ENCODE measurements around the gene SPATA18. TPM values are rescaled to one million over a fixed set of nuclear protein-coding genes. Genes with fewer than 3 reads are reported as not detected.

The SPATA18 gene
- total RNA-seq, 1 experiment from 2014 or later, result 0.47 TPM

- TF ChIP-seq MAX (IDR thresholded peaks at IDR 0.05), result no peak
- Histone ChIP-seq H3K9me2 (ENCODE audit: insufficient read depth) (no peaks in the 10 kb centered on the region), H3K27me3 (ENCODE audit: insufficient read depth, low read length) (no peaks in the 10 kb centered on the region), H2AFZ (ENCODE audit: low read depth, low read length, poor library complexity, severe bottlenecking) (no peak overlapping the region), H3K4me2 (ENCODE audit: low read length) (no peak overlapping the region), H3K9me3 (ENCODE audit: control insufficient read depth in 1 of 2, insufficient read depth in 1 of 2, low read depth in 1 of 2, low read length in 2 of 2) (no peaks in the 10 kb centered on the region), H3K36me3 (ENCODE audit: control insufficient read depth in 1 of 2, insufficient read depth in 2 of 2, low read length in 2 of 2) (peaks cover 0 to 14% of the 10 kb centered on the region in 2 experiments; a peak in 2 of 4 replicates), H3K4me3 (replicated peaks in 1 of 2; ENCODE audit: low read depth in 1 of 2, low read length in 2 of 2) (no peak overlapping the region), H4K20me1 (ENCODE audit: insufficient read depth) (no peaks in the 10 kb centered on the region), H3K4me1 (ENCODE audit: control insufficient read depth in 1 of 2, insufficient read depth in 2 of 2, low read length in 2 of 2) (no peaks in the 10 kb centered on the region; a peak in 1 of 4 replicates), H3K79me2 (ENCODE audit: insufficient read depth, low read length) (no peaks in the 10 kb centered on the region), H3K9ac (ENCODE audit: low read length) (no peak overlapping the region), H3K27ac (ENCODE audit: low read depth, low read length) (no peak overlapping the region)
- CTCF ChIA-PET, result no interaction called here
- intact Hi-C loops (cut with micrococcal nuclease), result loop anchor here (5.0 kb wide), 1 partner anchor 132 kb away; no protein-coding TSS in a partner anchor
- no peak for DNase-seq (ENCODE audit: low read depth, low spot score)
- POLR2A ChIA-PET, result no interaction called here
- RAD21 ChIA-PET (ENCODE audit: low non-redundant PET in 1 of 2, low total read pairs in 2 of 2, uncharacterized antibody in 2 of 2, unreplicated experiment in 2 of 2), result no interaction called here
- ATAC-seq, result no peak
- BruUV-seq (replicated peaks), result no TSS peak
Measured at GRCh38 chr4:52028970-52029369, 22.1 kb upstream of the SPATA18 start.

DNA sequence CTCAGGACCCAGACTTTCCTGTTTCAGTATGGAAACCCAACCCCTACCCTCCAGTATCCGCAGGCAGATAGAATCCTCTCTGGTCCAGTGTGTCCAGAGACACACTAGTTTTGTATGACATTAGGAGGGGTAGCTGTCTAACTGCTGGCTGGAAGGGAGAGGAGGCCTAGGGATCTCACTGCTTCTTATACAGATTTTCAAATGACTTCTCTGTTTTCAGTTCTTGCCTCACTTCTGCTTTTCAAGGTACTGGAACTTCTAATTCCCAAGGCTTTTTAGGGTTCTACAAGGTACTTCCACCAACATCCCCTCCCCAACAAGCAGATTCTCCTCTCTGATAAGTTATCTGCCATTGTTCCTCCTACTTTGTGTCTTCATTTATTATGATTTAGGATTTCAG, 19.1 kb upstream of the SPATA18 start:
- CTCF ChIA-PET, result no interaction called here
- ATAC-seq, result no peak
- BruUV-seq (replicated peaks), result no TSS peak
- no peaks in the 10 kb centered on the region for H3K9me3 ChIP-seq (ENCODE audit: control insufficient read depth in 1 of 2, insufficient read depth in 1 of 2, low read depth in 1 of 2, low read length in 2 of 2)
- no peaks in the 10 kb centered on the region for H3K27me3 ChIP-seq (ENCODE audit: insufficient read depth, low read length)
- peaks cover 0 to under 1% of the 10 kb centered on the region in 2 experiments; a peak in 2 of 4 replicates for H3K4me1 ChIP-seq (ENCODE audit: control insufficient read depth in 1 of 2, insufficient read depth in 2 of 2, low read length in 2 of 2)
- H3K79me2 ChIP-seq (ENCODE audit: insufficient read depth, low read length), result no peaks in the 10 kb centered on the region; the same call in 1 of the 2 replicates
- intact Hi-C loops (cut with micrococcal nuclease), result no loop called here
- H3K36me3 ChIP-seq (ENCODE audit: control insufficient read depth in 1 of 2, insufficient read depth in 2 of 2, low read length in 2 of 2), result peaks cover 0 to 11% of the 10 kb centered on the region in 2 experiments; a peak in 2 of 4 replicates
- no peak overlapping the region for H3K4me3 ChIP-seq (replicated peaks in 1 of 2; ENCODE audit: low read depth in 1 of 2, low read length in 2 of 2)
- no peak overlapping the region for H3K27ac ChIP-seq (ENCODE audit: low read depth, low read length)
- POLR2A ChIA-PET, result no interaction called here
- H3K9ac ChIP-seq (ENCODE audit: low read length), result no peak overlapping the region
- no peak overlapping the region for H3K4me2 ChIP-seq (ENCODE audit: low read length)
- TF ChIP-seq SP1 (IDR thresholded peaks at IDR 0.05; ENCODE audit: low read depth) (no peak), ZFX (IDR thresholded peaks at IDR 0.05) (no peak), POLR2AphosphoS5 (IDR thresholded peaks at IDR 0.05; ENCODE audit: low read depth, low read length) (no peak), FOSL1 (IDR thresholded peaks at IDR 0.05; ENCODE audit: low read depth) (no peak), SIN3A (IDR thresholded peaks at IDR 0.05; ENCODE audit: low read depth) (no peak), POLR2A (IDR thresholded peaks at IDR 0.05; ENCODE audit: borderline replicate concordance, extremely low read depth, insufficient read depth, insufficient read length) (no peak), CEBPB (IDR thresholded peaks at IDR 0.05; ENCODE audit: low read depth) (no peak), SRF (IDR thresholded peaks at IDR 0.05; ENCODE audit: low read depth) (no peak), RAD21 (IDR thresholded peaks at IDR 0.05; ENCODE audit: low read depth) (no peak), CBX3 (IDR thresholded peaks at IDR 0.05; ENCODE audit: low read depth) (no peak), TCF7L2 (IDR thresholded peaks at IDR 0.05; ENCODE audit: borderline replicate concordance, extremely low read depth, insufficient read depth, insufficient read length) (no peak), EZH2phosphoT487 (IDR thresholded peaks at IDR 0.05; ENCODE audit: borderline replicate concordance) (no peak), MAX (IDR thresholded peaks at IDR 0.05) (no peak), ZNF274 (IDR thresholded peaks at IDR 0.05; ENCODE audit: low read depth, low read length) (no peak)
- TF ChIP-seq, protein P1, sequence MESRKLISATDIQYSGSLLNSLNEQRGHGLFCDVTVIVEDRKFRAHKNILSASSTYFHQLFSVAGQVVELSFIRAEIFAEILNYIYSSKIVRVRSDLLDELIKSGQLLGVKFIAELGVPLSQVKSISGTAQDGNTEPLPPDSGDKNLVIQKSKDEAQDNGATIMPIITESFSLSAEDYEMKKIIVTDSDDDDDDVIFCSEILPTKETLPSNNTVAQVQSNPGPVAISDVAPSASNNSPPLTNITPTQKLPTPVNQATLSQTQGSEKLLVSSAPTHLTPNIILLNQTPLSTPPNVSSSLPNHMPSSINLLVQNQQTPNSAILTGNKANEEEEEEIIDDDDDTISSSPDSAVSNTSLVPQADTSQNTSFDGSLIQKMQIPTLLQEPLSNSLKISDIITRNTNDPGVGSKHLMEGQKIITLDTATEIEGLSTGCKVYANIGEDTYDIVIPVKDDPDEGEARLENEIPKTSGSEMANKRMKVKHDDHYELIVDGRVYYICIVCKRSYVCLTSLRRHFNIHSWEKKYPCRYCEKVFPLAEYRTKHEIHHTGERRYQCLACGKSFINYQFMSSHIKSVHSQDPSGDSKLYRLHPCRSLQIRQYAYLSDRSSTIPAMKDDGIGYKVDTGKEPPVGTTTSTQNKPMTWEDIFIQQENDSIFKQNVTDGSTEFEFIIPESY (IDR thresholded peaks at IDR 0.05; ENCODE audit: extremely low read depth, insufficient replicate concordance, low read length), result no peak
- TF ChIP-seq, protein P2, sequence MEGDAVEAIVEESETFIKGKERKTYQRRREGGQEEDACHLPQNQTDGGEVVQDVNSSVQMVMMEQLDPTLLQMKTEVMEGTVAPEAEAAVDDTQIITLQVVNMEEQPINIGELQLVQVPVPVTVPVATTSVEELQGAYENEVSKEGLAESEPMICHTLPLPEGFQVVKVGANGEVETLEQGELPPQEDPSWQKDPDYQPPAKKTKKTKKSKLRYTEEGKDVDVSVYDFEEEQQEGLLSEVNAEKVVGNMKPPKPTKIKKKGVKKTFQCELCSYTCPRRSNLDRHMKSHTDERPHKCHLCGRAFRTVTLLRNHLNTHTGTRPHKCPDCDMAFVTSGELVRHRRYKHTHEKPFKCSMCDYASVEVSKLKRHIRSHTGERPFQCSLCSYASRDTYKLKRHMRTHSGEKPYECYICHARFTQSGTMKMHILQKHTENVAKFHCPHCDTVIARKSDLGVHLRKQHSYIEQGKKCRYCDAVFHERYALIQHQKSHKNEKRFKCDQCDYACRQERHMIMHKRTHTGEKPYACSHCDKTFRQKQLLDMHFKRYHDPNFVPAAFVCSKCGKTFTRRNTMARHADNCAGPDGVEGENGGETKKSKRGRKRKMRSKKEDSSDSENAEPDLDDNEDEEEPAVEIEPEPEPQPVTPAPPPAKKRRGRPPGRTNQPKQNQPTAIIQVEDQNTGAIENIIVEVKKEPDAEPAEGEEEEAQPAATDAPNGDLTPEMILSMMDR (IDR thresholded peaks at IDR 0.05 in 2 of 3, conservative IDR thresholded peaks at IDR 0.05 in 1 of 3; ENCODE audit: borderline replicate concordance in 1 of 3, insufficient read depth in 1 of 3, low read depth in 2 of 3, low read length in 2 of 3), result no peak
- TF ChIP-seq, protein P3, sequence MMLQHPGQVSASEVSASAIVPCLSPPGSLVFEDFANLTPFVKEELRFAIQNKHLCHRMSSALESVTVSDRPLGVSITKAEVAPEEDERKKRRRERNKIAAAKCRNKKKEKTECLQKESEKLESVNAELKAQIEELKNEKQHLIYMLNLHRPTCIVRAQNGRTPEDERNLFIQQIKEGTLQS (IDR thresholded peaks at IDR 0.05), result no peak
- RAD21 ChIA-PET (ENCODE audit: low non-redundant PET in 1 of 2, low total read pairs in 2 of 2, uncharacterized antibody in 2 of 2, unreplicated experiment in 2 of 2), result no interaction called here
- no peaks in the 10 kb centered on the region for H4K20me1 ChIP-seq (ENCODE audit: insufficient read depth)
- H3K9me2 ChIP-seq (ENCODE audit: insufficient read depth), result no peaks in the 10 kb centered on the region
- DNase-seq (ENCODE audit: low read depth, low spot score), result no peak
- no peak overlapping the region for H2AFZ ChIP-seq (ENCODE audit: low read depth, low read length, poor library complexity, severe bottlenecking)
